ENCODE measurements around the gene MAP3K21. TPM values are rescaled to one million over a fixed set of nuclear protein-coding genes. Genes with fewer than 3 reads are reported as not detected.

MAP3K21 gene
- polyA plus RNA-seq, 5 donors, result 17.0 to 29.9 (median 24.8) TPM

DNA sequence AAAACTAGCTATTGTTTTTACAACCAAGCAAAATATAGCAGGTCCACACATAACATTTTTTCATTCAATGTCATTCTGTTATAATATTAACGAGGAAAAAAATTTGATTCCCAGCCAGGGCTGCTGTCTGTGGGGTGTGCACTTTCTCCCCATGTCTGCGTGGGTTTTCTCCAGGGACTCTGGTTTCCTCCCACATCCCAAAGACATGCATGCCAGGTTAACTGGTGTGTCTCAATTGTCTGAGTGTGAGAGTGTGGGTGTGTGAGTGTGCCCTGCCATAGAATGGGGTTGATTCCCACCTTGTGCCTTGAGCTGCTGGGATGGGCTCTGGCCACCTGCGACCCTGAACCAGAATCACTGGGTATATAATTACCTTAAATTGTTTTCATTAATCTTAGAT is 60.1 kb downstream of the MAP3K21 start:
- DNase-seq, result no peak

DNA sequence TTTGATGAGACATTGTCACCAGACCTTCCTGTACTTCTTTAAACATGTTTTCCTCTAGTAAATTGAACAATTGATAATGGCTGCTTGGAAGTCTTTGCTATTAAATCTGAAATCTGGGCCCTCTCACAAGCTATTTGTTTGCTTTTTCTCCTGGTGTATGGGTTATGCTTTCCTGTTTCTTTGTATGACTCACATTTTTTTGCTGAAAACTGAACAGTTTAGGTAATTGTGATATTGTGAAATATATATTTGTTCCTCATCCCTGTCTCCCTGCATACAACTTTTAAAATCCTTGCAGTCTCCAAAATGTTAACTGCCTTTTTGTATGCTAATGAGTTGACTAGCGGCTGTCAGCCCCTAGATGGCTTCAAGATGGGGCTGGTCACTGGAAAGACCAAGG is 61.6 kb downstream of the MAP3K21 start:
- DNase-seq, result no peak

DNA sequence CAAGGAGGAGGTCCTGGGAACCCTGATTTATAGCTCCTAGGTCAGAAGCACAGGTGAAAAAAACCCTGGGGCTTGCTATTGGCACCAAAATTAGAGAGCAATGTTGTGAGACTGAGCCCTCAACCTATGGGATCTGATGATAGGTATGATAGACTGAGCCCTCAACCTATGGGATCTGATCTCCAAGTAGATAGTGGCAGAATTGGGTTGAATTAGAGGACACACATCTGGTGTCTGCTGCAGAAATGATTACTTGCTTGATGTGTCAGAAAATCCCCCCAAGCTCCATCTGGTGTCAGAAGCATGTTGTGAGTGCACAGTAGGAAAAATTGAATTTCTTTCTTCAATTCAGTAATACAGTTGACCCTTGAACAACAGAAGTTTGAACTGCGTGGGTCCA is 62.4 kb downstream of the MAP3K21 start:
- no peak for DNase-seq

GRCh38 chr1:233390842-233391737 is 63.6 kb downstream of the MAP3K21 start:
- DNase-seq, result no peak

DNA sequence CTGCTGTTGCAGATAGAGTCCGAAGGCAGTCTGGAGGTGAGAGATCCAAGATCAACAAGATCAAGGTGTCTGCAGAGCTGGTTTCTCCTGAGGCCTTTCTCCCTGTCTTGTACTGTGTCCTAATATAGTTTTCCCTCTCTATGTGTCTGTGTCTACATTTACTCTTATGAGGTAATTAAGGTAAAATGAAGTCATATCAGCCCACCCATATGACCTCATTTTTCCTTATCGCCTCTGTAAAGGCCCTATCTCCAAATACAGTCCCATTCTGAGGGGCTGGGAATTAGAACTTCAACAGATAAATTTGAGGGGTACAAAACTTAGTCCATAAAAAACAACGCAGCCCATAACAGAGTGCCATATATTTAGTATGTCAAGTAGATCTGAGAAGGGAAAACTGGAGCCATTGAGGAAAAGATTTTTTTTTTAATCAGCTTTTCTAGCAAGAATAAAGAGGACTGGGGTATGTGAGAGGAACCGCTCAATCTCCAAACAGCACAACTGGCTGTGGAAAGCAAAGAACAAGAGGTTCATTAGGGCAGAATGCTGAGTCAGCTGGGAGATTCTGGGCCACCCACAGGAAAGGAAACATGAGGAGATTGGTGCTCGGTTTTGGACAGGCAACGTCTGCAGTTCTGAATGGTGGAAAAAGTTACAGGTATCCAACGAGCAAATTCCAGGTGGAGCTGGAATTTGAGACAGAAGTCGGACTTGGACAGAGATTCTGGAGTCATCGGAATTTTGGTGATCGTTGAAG is 65.7 kb downstream of the MAP3K21 start:
- no peak for DNase-seq

DNA sequence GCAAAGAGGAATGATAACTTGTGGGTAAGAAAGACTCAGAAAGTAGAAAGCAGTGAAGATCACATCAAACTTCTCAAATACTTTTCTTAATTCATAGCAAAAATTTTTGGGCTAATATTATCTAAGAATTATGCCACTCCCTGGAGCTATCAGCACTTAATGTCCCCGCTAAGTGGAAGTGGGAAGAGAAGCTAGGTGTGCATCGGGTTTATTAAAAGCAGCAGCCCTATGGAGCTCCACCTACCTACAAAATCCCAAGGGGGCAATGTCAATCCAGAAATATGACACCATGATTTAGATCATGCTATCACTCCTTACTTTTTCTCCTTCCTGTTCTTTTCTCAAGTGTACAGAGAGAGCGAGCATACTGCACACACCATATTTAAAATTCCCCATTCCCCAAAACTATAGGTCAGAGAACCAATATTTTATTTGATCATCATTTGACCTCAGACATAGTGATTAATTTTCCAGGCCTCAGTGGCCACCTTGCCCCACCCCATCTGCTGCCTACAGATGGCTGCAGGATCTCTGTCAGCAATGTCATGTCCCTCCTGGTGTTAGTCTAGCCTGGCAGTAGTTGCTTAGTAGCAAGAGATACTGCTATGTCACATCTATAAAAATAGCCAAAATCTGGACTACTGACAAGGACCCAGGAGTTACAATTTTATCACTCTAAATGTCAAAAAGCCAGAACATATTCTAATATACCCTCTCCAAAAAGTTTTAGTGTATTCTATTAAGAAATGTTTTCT is 66.6 kb downstream of the MAP3K21 start:
- DNase-seq, result no peak

DNA sequence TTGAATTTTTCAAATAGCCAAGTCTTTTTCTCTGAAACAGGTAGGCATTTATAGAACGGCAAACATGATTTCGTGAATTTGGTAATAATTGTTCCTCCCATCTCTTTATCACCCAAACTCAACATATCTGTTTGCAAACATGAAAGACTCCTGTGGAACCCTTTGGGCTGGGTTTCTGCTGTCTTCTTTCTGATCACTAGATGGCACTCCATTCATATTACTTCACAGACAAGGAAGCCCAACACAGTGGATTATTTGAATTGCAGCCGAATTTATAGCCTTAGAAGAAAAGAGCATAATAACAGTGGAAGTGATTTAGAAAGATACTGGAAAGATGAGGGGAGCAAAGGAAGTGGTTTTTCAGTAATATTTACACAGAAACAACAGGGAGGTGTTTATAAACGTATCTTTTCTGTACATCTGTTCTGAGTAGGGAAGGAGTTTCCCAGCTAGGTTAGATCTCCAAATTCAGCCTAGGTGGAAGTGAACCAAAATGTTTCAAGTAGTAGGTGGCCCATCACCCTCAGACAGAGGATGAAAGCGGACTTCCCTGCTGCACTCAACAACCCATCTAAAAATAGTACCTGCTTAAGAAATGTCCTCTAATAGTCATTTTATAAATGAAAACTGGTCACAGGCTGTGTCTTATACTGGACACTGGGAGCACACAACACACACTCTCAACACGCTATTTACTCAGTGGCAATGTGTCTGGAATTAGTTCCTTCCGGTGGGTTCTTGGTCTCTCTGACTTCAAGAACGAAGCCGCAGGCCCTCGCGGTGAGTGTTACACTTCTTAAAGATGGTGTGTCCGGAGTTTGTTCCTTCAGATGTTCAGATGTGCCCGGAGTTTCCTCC is 67.6 kb downstream of the MAP3K21 start:
- DNase-seq, result peak; percentile 10 to 41

- no peak for DNase-seq
Observed at GRCh38 chr1:233395863-233396646, 68.5 kb downstream of the MAP3K21 start.

GRCh38 chr1:233406339-233406960 is 78.9 kb downstream of the MAP3K21 start:
- DNase-seq, result no peak

- no peak for DNase-seq
Observed at GRCh38 chr1:233406994-233407631, 79.6 kb downstream of the MAP3K21 start.

GRCh38 chr1:233409540-233409939 is 82.0 kb downstream of the MAP3K21 start:
- no peak for DNase-seq

- DNase-seq, result no peak
Observed at GRCh38 chr1:233410906-233411305, 83.4 kb downstream of the MAP3K21 start.

- DNase-seq, result no peak
Observed at GRCh38 chr1:233412812-233413211, 85.3 kb downstream of the MAP3K21 start.

DNA sequence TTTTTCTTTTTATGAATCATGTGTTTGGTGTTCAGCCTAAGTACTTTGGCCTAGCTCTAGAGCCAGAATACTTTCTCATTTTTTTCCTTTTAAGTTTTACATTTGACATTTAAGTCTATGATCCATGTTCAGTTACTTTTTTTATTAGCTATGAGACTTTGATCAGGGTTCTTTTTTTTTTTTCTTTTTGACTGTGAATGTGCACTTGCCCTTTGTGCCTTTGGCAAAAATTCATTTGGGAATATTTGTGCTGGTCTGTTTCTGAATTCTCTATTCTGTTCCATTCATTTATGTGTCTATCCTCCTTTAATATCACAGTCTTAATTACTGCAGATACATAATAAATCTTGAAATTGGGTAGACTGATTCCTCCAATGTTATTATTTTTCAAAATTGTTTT is 93.8 kb downstream of the MAP3K21 start:
- DNase-seq, result no peak

- DNase-seq, result no peak
Observed at GRCh38 chr1:233424779-233425178, 97.3 kb downstream of the MAP3K21 start.

- no peak for DNase-seq
Observed at GRCh38 chr1:233427907-233428306, 100.4 kb downstream of the MAP3K21 start.

GRCh38 chr1:233431753-233432403 is 104.4 kb downstream of the MAP3K21 start:
- no peak for DNase-seq

DNA sequence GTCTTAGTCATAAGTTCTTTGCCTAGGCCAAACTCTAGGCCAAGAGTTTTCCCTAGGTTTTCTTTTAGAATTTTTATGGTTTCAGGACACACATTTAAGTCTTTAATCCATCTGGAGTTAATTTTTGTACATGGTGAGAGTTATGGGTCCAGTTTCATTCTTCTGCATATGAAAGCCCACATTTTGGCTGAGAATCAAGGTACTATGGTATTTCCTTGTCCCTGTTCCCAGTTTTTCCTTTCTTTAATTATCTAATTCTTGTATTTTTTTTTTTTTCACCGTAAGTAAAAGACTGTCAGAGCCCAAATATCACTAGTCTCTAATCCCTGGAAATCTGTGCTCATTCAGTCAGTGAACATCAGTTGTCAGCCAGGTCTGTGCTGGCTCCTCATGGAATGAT is 105.4 kb downstream of the MAP3K21 start:
- no peak for DNase-seq

Measured in right lung (tissue), 5 donors.